NCI-H1092 (cell line): ENCODE data around the gene DUOX1.
"Not testable (repeated sequence)": the region's sequence is repeated elsewhere in the genome, so short reads cannot be mapped to it uniquely, and the experiment has no call there.

Source experiments
- DNase-seq: peaks from one replicate; lab custom pipeline; 2025; lab: John Stamatoyannopoulos, UW

DUOX1 gene

DNA sequence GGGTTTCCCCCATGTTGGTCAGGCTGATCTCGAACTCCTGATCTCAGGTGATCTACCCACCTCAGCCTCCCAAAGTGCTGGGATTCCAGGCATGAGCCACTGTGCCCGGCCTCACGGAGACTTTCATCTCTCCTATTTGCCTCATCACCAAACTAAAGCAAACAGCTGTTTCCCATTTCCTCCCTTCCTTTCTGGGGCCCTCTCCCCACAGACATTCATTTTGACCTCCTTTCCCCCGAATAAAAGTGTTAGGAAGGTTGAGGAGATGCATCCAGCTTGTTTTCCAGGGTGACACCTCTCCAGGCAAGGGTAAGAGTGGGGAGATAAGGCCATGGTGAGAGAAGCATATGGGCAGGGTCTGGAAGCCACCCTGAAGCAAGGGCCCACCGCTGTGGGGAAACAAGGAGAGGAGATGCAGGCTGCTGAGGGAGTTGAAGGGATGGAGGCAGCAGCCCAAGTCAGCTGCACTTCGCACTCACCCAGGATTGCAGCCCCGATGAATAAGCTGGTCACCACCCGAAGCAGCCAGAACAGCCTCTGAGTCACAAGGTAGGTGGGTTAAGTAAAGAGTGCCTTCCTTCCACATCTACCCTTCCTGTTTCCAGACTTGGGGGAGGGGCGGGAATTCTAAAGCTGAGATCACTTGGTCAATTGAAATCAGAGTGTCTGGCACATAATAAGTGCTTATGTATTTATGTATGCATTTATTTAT lies 7.9 kb upstream of the DUOX1 start:
- DNase-seq, result no peak

GRCh38 chr15:45122719-45123118 lies 7.1 kb upstream of the DUOX1 start:
- DNase-seq, result no peak

- DNase-seq, result no peak
Observed at GRCh38 chr15:45123397-45123796, 6.4 kb upstream of the DUOX1 start.

DNA sequence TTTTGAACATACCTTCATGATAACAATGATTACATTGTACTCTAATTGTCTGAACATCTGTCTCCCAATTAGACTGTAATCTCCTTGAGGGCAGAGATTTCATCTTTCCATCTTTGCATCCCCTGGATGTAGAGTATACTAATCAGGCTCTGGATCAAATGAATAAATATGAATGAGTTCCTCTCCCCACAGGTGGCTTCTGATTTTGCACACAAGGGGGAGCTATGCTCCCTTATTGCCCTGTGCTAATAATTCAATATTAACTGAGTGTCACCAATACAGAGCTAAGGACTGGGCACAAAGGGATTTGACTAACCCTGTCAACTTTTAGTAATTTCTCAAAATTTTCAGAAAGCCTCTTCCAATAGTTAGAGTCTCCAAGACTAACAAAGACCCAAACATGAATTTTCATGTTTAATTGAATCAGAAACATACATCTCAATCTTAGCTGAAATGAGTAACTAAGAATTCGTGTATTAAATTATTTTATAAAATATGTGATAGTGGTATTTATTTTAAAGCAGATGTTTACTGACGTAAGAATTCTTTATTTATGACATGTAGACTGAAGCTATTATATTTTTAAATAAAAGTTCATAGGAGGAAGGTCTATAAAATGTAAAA lies 3.1 kb upstream of the DUOX1 start:
- no peak for DNase-seq

DNA sequence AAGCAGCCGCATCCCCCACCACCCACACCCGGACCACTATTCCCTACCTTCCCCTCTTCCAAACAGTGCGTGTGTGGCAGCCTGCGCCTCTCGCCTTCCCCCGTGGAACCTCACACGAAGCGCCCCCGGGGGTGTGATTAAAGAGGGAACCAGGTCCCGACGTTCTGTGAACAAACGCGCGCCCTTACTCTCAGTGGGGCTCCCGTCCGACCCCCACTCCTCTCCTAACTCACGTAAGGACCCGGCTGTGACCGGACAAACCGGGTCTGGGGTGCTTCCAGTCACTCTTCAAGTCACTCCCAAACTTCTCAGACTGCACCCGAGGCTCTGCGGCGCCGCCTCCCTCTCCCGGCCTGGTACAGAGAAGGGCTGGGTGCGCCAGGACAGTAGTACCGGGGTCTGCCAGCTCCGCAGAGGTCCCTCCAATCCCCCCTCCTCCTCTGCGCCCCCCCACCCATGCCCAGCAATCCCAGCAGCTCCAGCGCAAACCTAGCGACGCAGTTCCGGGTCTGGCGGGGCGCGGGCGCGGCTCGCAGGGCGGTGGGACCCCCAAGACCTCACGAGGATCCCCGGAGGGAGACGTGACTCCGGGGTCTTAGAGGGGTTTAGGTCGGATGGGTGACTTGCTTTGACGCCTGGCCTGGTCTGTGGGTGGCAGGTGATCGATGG lies 689 bp upstream of the DUOX1 start:
- no peak for DNase-seq

DNA sequence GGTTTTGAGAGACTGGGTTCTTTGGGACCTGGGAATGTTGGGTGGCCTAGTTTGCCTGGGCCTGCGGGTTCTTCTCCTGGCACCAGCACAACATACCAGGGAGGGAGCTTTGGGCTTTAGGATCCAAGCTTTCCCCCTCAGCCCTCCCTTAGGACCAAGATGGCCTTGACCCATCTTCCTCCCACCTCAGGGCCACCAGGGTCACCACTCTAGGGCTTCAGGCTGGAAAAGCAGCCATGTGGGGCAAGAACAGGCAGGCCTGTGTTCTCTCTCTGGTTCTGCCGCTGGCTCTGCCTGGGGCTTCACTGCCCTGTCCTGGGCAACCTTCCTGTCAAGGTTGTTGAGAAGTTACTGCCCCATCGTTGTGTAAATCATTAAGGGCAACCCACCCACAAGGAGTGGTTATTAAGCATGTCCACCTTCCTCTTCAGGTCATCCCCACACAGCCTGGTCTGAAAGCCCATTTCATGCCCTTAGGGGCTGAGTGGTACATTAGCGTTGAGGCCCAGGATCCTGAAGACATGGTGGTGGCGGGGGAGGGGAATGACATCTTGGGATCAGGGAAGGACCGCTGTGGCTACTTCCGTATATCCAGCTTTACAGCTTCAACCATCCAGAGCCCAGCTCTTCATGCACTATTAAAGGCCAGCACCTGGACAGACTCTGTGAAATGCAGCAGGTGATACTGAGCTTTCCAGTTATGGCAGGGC lies 652 bp downstream of the DUOX1 start:
- no peak for DNase-seq

DNA sequence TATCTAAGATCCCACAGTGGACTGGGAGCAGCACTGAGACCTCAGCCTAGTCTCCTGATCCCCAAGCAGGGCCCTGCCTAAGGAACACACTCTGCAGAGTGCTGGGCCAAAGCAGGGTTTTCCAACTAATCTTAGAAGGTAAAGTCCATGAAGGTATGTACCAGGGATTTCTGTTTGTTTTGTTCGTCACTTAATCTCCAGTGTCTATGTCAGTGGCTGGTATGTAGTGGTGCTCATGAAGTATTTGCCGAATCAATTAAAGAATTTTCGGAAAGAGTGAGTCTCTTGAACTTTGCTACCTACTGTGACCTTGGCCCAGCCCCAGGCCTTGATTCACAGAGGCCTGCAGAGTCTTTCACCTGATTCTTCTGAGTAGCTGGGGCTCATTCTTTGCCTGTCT lies 1.7 kb downstream of the DUOX1 start:
- no peak for DNase-seq

DNA sequence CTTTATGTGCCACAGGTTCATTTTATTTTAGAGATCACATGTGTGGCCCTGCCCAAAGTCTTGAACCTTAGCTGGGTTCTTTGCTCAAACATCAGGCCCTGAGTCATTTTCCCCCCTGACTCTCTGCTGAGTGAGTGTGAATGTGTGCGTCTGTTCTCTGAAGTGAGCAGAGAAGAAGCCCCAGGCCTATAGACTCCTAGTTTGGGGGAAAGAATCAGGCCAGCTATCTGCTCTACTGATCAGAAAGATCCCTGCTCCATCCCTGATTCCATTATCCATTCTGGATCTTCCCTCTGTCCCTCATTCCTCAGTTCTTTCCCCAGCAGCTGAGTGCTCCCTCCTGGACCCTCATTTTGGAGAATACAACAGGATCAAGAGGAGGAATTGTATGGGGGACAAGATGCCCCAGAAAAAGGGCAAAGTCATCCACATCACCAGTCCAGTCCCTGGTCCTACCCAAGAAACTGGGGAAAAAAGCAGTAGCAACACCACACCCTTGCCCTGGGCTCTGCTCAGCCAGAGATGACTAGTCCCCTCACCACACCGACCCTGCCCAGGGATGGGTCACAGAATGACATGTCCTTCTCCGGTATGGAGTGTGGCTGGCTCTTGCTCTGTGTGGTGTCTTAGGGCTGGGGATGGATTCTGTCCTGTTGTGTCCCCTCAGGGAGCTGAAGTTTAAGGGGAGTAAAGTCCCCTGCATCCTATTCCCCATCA lies 3.2 kb downstream of the DUOX1 start:
- no peak for DNase-seq

GRCh38 chr15:45133561-45133920 lies 3.7 kb downstream of the DUOX1 start:
- DNase-seq, result no peak

- DNase-seq, result no peak
Observed at GRCh38 chr15:45134046-45134445, 4.3 kb downstream of the DUOX1 start.

GRCh38 chr15:45134682-45135604 lies 5.1 kb downstream of the DUOX1 start:
- DNase-seq, result no peak

- not testable (repeated sequence) for DNase-seq
Observed at GRCh38 chr15:45135705-45136377, 6.0 kb downstream of the DUOX1 start.

GRCh38 chr15:45136378-45136764 lies 6.6 kb downstream of the DUOX1 start:
- DNase-seq, result no peak

DNA sequence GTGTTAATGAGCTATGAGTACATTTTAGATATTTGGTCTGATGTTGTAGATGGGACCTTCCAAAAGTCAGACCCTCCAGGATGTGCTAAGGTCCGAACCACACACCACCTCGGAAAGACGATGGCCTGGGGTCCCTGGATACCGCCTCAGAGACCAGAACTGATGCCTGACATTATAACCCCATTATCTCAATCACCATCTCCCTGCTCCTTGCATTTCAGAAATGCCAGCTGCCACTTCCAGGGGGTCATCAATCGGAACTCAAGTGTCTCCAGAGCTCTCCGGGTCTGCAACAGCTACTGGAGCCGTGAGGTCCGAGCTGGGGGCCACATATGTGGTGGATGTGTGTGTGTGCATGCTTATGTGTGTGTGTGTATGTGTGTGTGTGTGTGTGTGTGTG lies 7.9 kb downstream of the DUOX1 start:
- no peak for DNase-seq

DNA sequence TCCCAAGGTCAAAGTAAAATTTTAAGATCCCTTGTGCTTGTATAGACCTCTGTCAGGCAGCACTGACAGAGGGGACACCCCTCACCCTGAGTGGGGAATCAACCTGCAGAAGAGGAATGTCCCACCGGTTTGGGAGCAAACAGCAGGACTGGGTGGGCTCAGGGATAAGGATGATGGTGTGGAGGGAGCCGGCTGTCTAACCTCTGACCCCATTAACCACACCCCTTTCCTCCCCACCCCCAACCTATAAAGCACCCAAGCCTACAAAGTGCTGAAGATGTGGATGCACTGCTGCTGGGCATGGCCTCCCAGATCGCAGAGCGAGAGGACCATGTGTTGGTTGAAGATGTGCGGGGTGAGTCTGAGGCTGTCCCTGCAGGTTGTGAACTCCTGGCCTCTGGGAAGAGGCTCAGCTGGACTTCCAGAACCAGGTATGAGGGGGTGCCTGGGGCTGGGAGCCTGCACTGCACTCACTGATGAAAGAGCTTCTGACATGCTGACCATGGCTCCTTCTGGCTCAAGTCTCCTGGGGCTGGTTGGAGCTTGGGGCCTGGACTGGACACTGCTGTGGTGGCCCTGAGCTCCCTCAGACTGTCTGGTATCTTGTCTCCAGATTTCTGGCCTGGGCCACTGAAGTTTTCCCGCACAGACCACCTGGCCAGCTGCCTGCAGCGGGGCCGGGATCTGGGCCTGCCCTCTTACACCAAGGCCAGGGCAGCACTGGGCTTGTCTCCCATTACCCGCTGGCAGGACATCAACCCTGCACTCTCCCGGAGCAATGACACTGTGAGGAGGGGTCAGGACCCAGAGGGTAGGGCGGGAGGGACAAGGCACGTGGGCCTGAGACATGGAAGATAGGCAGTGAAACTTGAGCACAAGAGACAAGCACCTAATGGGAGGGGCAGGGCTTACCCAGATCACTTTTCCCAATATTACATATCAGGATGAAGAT lies 9.3 kb downstream of the DUOX1 start:
- DNase-seq, result no peak

GRCh38 chr15:45139770-45140169 lies 10.0 kb downstream of the DUOX1 start:
- no peak for DNase-seq

DNA sequence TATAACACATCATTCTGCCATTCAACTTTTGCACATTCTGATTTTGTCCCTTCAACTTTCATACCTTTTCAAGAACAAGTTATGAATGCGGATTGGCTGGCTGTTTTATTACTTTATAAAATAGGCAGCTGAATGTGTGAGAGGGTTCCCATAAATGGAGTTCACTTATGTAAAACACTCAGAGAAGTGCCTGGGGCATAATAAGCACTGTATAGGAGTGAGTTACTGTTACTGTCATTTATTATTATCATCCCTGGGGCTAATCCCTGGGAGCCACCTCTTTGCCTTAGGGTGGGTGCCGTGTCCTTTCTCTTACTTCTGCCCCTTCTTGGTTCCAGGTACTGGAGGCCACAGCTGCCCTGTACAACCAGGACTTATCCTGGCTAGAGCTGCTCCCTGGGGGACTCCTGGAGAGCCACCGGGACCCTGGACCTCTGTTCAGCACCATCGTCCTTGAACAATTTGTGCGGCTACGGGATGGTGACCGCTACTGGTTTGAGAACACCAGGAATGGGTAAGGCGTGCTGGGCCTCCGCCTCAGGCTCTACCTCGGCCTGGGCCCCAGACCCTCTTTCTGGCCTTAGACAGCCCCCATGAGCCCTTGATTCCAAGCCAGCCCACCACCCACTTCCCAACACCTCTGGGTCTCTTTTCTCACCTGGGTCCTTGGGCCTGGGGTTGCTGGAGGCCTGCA lies 10.9 kb downstream of the DUOX1 start:
- DNase-seq, result no peak

GRCh38 chr15:45141386-45141785 lies 11.6 kb downstream of the DUOX1 start:
- DNase-seq, result no peak

DNA sequence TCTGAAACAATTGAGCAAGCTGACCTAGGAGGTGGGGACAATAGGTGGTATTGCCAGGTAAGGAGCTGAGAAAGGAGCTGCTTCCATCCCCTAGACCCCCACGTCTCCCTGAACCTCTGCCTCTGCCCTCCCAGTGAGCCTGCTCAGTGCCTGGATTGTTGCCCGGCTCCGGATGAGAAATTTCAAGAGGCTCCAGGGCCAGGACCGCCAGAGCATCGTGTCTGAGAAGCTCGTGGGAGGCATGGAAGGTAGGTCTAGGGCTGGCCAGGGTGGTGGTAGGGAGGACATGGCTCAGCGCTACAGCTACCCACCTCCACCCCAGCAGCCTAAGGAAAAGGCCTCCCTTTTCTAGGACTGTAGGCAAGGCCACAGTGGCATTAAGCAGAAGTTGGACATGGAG lies 13.3 kb downstream of the DUOX1 start:
- no peak for DNase-seq
